Kidney (tissue), 14 donors: ENCODE measurements around the gene ADAMTSL2. TPM values are rescaled to one million over a fixed set of nuclear protein-coding genes. Genes with fewer than 3 reads are reported as not detected.
"Not testable (repeated sequence)": the region's sequence is repeated elsewhere in the genome, so short reads cannot be mapped to it uniquely, and the experiment has no call there.

Source experiments
- DNase-seq, 5 donors: peaks; one replicate each; pipeline ENCODE4 v3.0.0-alpha.2; 2013 to 2020
- FAIRE-seq: peaks from 2 replicates; lab custom pipeline; 2012; peaks lifted over from hg19 to GRCh38; lab: Jason Lieb, UNC
- H3K27ac ChIP-seq, 2 donors: one replicate each; pipeline ENCODE4 v1.7.0; 2013; ENCODE audit warnings: low read depth in 2 of 2, low read length in 2 of 2, inconsistent platforms in 1 of 2
- H3K27me3 ChIP-seq: one replicate; pipeline ENCODE4 v1.7.1; 2013; ENCODE audit warnings: low read length, inconsistent platforms; ENCODE audit not compliant: control insufficient read depth, insufficient read depth
- H3K36me3 ChIP-seq, 3 donors: one replicate each; pipeline versions ENCODE4 v1.7.0 to v1.7.1; 2013; ENCODE audit warnings: low read length in 3 of 3, control low read depth in 1 of 3, inconsistent platforms in 1 of 3; ENCODE audit not compliant: insufficient read depth in 3 of 3, control insufficient read depth in 2 of 3
- H3K4me1 ChIP-seq, 3 donors: one replicate each; pipeline versions ENCODE4 v1.7.0 to v1.7.1; 2013; ENCODE audit warnings: low read length in 3 of 3, inconsistent platforms in 1 of 3, low read depth in 1 of 3; ENCODE audit not compliant: control insufficient read depth in 2 of 3, insufficient read depth in 2 of 3
- H3K4me3 ChIP-seq, 3 donors: one replicate each; pipeline versions ENCODE4 v1.7.0 to v1.8.1; 2013; ENCODE audit warnings: low read length in 3 of 3, control low read depth in 1 of 3, inconsistent platforms in 1 of 3
- H3K9ac ChIP-seq, 3 donors: one replicate each; pipeline versions ENCODE4 v1.7.0 to v1.7.1; 2013; ENCODE audit warnings: low read length in 3 of 3, control low read depth in 1 of 3, inconsistent platforms in 1 of 3
- H3K9me3 ChIP-seq, 3 donors: one replicate each; pipeline versions ENCODE4 v1.7.0 to v1.7.1; 2013; ENCODE audit warnings: low read length in 3 of 3, control low read depth in 1 of 3, inconsistent platforms in 1 of 3; ENCODE audit not compliant: control insufficient read depth in 2 of 3, insufficient read depth in 1 of 3
- intact Hi-C: fragments of 100-400 bp; cut with DNase I; formaldehyde crosslinking; loops from one replicate; pipeline ENCODE4 v1.11.1; 2022
- polyA plus RNA-seq: library from polyadenylated mRNA; stranded (reverse); fragments of 350-450 nt; fragmentation: Illumina TruSeq; extraction: RNeasy Lipid Tissue Mini Kit (QIAGEN cat#74804); gene quantifications from one replicate; pipeline ENCODE4 v1.2.3, GENCODE V29; 2014; ENCODE audit warnings: low read depth, low replicate concordance; ENCODE audit not compliant: insufficient read depth
- total RNA-seq: library from RNA; stranded (reverse); fragmentation: NEBNext Ultra II Directional; extraction: Animal tissue kit (Norgen Biotek cat#: 25700); gene quantifications from one replicate; pipeline ENCODE4 v1.2.1, GENCODE V29; 2021
- TF ChIP-seq, protein P1 (sequence below): IDR thresholded peaks from 3 replicates; pipeline ENCODE4 v1.5.1; 2012; ENCODE audit warnings: mild to moderate bottlenecking, moderate library complexity, borderline replicate concordance; ENCODE audit not compliant: insufficient read depth; ENCODE audit errors: extremely low read depth
- donor health status: control.
- donor health status: control.
- donor health status: control.
- donor health status: control.
- donor health status: control.
- donor health status: DM: yes; HTN: yes; CAD: no.
- donor health status: Normal renal cell carcinoma (clear cell type).

ADAMTSL2 gene
- total and polyA plus RNA-seq, 2 donors from 2014 or later, result 20.0 to 32.1 TPM

DNA sequence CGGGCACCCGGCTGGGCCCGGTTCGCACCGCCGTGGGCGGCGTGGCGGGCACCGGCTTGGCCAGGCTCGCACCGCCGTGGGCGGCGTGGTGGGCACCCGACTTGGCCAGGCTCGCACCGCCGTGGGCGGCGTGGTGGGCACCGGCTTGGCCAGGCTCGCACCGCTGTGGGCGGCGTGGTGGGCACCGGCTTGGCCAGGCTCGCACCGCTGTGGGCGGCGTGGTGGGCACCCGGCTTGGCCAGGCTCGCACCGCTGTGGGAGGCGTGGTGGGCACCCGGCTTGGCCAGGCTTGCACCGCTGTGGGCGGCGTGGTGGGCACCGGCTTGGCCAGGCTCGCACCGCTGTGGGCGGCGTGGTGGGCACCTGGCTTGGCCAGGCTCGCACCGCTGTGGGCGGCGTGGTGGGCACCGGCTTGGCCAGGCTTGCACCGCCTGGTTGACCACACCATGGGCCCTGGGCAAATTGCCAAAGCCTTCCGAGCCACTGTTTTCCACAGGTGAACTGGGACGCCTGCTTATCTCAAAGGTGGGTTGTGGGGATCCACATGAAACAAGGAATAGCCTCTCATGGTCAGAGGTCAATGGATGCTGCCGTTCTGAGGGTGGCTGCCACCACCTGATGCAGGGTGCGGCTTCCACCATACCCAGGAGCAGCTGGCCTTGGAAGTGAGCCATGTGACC lies 28.2 kb downstream of the ADAMTSL2 start:
- DNase-seq (no peak), FAIRE-seq (no peak)
- Histone ChIP-seq H3K4me3 (no peak overlapping the region), H3K27me3 (no peaks in the 10 kb centered on the region), H3K9me3 (no peaks in the 10 kb centered on the region), H3K27ac (peak overlapping the region in 1 of 2 donors; percentile 11), H3K4me1 (peaks cover 0 to 16% (median 0%) of the 10 kb centered on the region in 3 donors), H3K36me3 (no peaks in the 10 kb centered on the region), H3K9ac (no peak overlapping the region)
- TF ChIP-seq, protein P1, sequence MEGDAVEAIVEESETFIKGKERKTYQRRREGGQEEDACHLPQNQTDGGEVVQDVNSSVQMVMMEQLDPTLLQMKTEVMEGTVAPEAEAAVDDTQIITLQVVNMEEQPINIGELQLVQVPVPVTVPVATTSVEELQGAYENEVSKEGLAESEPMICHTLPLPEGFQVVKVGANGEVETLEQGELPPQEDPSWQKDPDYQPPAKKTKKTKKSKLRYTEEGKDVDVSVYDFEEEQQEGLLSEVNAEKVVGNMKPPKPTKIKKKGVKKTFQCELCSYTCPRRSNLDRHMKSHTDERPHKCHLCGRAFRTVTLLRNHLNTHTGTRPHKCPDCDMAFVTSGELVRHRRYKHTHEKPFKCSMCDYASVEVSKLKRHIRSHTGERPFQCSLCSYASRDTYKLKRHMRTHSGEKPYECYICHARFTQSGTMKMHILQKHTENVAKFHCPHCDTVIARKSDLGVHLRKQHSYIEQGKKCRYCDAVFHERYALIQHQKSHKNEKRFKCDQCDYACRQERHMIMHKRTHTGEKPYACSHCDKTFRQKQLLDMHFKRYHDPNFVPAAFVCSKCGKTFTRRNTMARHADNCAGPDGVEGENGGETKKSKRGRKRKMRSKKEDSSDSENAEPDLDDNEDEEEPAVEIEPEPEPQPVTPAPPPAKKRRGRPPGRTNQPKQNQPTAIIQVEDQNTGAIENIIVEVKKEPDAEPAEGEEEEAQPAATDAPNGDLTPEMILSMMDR, result no peak
- intact Hi-C loops, result no loop called here

DNA sequence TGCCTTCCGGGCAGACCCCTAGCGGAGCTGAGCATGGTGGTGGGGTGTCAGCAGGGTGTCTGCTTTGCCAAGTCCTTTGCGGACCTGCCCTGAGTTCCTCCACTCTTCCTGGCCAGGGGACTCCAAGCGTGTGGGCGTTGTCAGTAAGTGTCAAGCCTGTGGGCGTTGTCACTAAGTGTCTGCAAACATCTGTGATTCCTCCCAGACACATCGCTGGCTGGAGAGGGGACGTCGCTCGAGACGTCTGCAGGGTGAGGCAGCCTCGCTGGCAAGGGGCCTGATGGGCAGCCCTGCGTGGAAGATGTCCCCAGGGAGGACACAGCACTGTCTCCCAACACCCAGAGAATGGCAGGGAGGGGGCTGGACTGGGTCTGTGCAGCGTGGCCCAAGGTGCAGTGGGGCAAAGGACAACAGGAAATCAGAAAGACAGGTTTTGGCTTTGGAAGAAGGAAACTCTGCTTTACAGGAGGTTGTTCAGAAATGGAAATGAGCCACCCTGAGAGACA lies 28.8 kb downstream of the ADAMTSL2 start:
- DNase-seq, result peak in 2 of 5 donors; percentile 40 to 64

DNA sequence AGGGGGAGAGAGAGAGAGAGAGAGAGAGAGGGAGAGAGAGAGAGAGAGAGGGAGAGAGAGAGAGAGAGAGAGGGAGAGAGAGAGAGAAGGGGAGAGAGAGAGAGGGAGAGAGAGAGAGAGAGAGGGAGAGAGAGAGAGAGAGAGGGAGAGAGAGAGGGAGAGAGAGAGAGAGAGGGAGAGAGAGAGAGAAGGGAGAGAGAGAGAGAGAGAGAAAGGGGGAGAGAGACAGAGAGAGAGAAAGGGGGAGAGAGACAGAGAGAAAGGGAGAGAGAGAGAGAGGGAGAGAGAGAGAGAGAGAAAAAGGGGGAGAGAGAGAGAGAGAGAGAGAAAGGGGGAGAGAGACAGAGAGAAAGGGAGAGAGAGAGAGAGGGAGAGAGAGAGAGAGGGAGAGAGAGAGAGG lies 29.3 kb downstream of the ADAMTSL2 start:
- intact Hi-C loops, H3K9ac ChIP-seq, FAIRE-seq, H3K27me3 ChIP-seq, H3K27ac ChIP-seq, DNase-seq, H3K36me3 ChIP-seq, H3K4me3 ChIP-seq, H3K9me3 ChIP-seq: not testable (repeated sequence)
- peaks cover 0 to 11% (median 0%) of the 10 kb centered on the region in 3 donors for H3K4me1 ChIP-seq

More for the DNA sequence above, 28.8 kb downstream of the ADAMTSL2 start:
- no peak for FAIRE-seq
- Histone ChIP-seq H3K27me3 (no peaks in the 10 kb centered on the region), H3K9ac (no peak overlapping the region), H3K36me3 (no peaks in the 10 kb centered on the region), H3K27ac (peak overlapping the region in 1 of 2 donors; percentile 11), H3K4me1 (peaks cover 0 to 15% (median 0%) of the 10 kb centered on the region in 3 donors), H3K9me3 (no peaks in the 10 kb centered on the region), H3K4me3 (no peak overlapping the region)
- intact Hi-C loops, result no loop called here
- TF ChIP-seq, protein P1, result no peak

DNA sequence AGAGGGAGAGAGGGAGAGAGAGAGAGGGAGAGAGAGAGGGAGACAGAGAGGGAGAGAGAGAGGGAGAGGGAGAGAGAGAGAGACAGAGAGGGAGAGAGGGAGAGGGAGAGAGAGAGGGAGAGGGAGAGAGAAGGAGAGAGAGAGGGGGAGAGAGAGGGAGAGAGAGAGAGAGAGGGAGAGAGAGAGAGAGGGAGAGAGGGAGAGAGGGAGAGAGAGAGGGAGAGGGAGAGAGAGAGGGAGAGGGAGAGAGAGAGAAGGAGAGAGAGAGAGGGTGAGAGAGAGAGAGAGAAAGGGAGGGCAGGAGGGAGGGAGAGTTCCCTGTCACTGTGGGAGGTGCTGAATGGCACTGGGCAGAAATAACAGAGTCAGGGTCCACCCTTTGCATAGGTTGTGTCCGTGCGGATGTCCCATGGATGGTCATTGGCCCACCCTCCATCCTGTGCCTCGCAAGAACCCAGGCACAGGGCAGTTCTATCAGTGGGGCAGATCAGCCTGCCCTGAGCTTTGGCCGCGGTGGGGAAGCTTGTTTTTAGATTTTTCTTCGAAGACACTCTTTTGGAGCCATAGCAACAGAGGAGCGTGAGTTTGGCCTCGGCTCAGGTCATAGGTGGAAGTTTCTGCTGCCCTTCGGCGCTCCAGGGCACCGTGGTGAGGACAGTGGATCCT lies 30.1 kb downstream of the ADAMTSL2 start:
- Histone ChIP-seq H3K27me3 (no peaks in the 10 kb centered on the region), H3K36me3 (no peaks in the 10 kb centered on the region), H3K27ac (no peak overlapping the region), H3K4me1 (peaks cover 0 to 11% (median 0%) of the 10 kb centered on the region in 3 donors), H3K9me3 (no peaks in the 10 kb centered on the region), H3K4me3 (no peak overlapping the region), H3K9ac (no peak overlapping the region)
- TF ChIP-seq, protein P1, result no peak
- DNase-seq (no peak), FAIRE-seq (no peak)
- intact Hi-C loops, result no loop called here
